Nephron (organoid): ENCODE data around the gene TACO1.

ENCODE experiments used
- H3K27ac Mint-ChIP-seq, 3 experiments: 2 replicates each; pipeline ENCODE4 v1.8.0; 2020; ENCODE audit warnings: mixed read lengths in 3 of 3, mild to moderate bottlenecking in 2 of 3, moderate library complexity in 1 of 3
- H3K27me3 Mint-ChIP-seq: 2 replicates; pipeline ENCODE4 v1.8.0; 2021; ENCODE audit warnings: low read depth, mild to moderate bottlenecking, moderate library complexity, mixed read lengths
- H3K36me3 Mint-ChIP-seq: 2 replicates; pipeline ENCODE4 v1.8.0; 2020; ENCODE audit warnings: low read depth, mixed read lengths
- H3K4me1 Mint-ChIP-seq: 2 replicates; pipeline ENCODE4 v1.8.0; 2020; ENCODE audit warnings: mixed read lengths
- H3K4me3 Mint-ChIP-seq, 3 experiments: 2 replicates each; pipeline ENCODE4 v1.8.0; 2020; ENCODE audit warnings: mild to moderate bottlenecking in 3 of 3, mixed read lengths in 3 of 3, moderate library complexity in 2 of 3
- H3K9me3 Mint-ChIP-seq: 2 replicates; pipeline ENCODE4 v1.8.0; 2020; ENCODE audit warnings: mixed read lengths
- CTCF ChIP-seq, 3 experiments: fragments of 200-600 bp; sonication (generic); IDR thresholded peaks; one replicate each; pipeline ENCODE4 v1.5.0; 2021; ENCODE audit warnings: antibody characterized with exemption in 3 of 3; ENCODE audit not compliant: unreplicated experiment in 3 of 3

The TACO1 gene

GRCh38 chr17:63652106-63652505 is 51.4 kb downstream of the TACO1 start:
- H3K4me3 Mint-ChIP-seq: no peak overlapping the region
- no peak for TF ChIP-seq CTCF (IDR thresholded peaks at IDR 0.05; ENCODE audit: unreplicated experiment in 3 of 3)
- H3K36me3 Mint-ChIP-seq: peaks cover 31% of the 10 kb centered on the region
- no peaks in the 10 kb centered on the region for H3K4me1 Mint-ChIP-seq
- no peaks in the 10 kb centered on the region for H3K27me3 Mint-ChIP-seq
- no peaks in the 10 kb centered on the region for H3K9me3 Mint-ChIP-seq
- no peak overlapping the region for H3K27ac Mint-ChIP-seq

DNA sequence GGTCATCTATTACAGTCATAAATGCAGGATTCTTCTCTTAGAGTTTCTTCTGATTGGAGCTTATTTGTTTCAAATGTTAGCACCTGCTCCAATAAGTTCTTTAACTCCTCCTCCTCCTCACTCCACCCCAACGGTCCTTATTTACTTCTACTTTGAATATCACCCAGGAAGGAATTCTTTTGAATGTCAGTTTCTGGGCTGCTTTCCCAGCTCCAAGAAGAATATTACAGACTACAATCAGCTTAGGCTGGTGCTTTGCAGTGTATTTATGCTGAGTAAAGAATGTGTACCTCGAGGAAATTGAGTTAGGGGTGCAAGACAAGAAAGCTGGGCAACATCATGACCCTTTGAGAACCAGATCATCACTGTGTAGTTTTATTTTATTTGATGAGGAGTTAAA is 52.4 kb downstream of the TACO1 start:
- Mint-ChIP-seq H3K27ac (no peak overlapping the region), H3K4me1 (no peaks in the 10 kb centered on the region), H3K4me3 (no peak overlapping the region), H3K9me3 (no peaks in the 10 kb centered on the region), H3K27me3 (no peaks in the 10 kb centered on the region), H3K36me3 (peaks cover 37% of the 10 kb centered on the region)
- TF ChIP-seq CTCF (IDR thresholded peaks at IDR 0.05; ENCODE audit: unreplicated experiment in 3 of 3): no peak

DNA sequence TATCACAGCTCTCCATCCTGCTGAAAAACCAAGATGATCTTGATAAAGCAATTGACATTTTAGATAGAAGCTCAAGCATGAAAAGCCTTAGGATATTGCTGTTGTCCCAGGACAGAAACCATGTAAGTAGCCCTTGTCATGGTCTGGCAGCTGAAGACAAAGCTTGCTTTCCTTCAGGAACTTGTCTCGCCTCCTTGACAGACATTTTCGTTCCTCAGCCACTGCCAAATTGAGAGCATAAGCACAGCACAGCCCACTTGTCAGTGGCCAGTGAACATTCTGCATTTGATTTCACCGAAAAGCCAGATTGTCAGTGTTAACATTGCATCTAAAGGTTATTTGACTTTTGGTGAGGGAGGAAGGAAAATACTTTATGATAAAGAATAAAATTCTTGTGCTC is 57.1 kb downstream of the TACO1 start:
- no peaks in the 10 kb centered on the region for H3K27me3 Mint-ChIP-seq
- no peaks in the 10 kb centered on the region for H3K4me1 Mint-ChIP-seq
- H3K36me3 Mint-ChIP-seq: peaks cover 44% of the 10 kb centered on the region
- no peak overlapping the region for H3K4me3 Mint-ChIP-seq
- no peaks in the 10 kb centered on the region for H3K9me3 Mint-ChIP-seq
- TF ChIP-seq CTCF (IDR thresholded peaks at IDR 0.05; ENCODE audit: unreplicated experiment in 3 of 3): no peak
- no peak overlapping the region for H3K27ac Mint-ChIP-seq
